ENCODE results near the gene LTBP4.

LTBP4 gene

GRCh38 chr19:40642757-40643305, 41.7 kb downstream of the LTBP4 start:
- TF ChIP-seq FOXP2 (optimal IDR thresholded peaks at IDR 0.05; ENCODE audit: borderline replicate concordance, extremely low read depth, extremely low read length, insufficient read depth) (no peak), POLR2AphosphoS5 (IDR thresholded peaks at IDR 0.05; ENCODE audit: low read depth, low read length) (no peak), TAF1 (IDR thresholded peaks at IDR 0.05; ENCODE audit: borderline replicate concordance, insufficient read depth, low read length) (no peak), REST (IDR thresholded peaks at IDR 0.05; ENCODE audit: insufficient read depth in 1 of 2, low read depth in 2 of 2, low read length in 2 of 2) (no peak), SIN3A (IDR thresholded peaks at IDR 0.05; ENCODE audit: borderline replicate concordance, insufficient read depth, low read length) (no peak)

- no peak for TF ChIP-seq POLR2AphosphoS5 (IDR thresholded peaks at IDR 0.05; ENCODE audit: low read depth, low read length)
Observed at GRCh38 chr19:40646743-40647254, 45.6 kb downstream of the LTBP4 start.

- TF ChIP-seq REST (IDR thresholded peaks at IDR 0.05; ENCODE audit: insufficient read depth in 1 of 2, low read depth in 2 of 2, low read length in 2 of 2) (no peak), FOXP2 (optimal IDR thresholded peaks at IDR 0.05; ENCODE audit: borderline replicate concordance, extremely low read depth, extremely low read length, insufficient read depth) (no peak), SIN3A (IDR thresholded peaks at IDR 0.05; ENCODE audit: borderline replicate concordance, insufficient read depth, low read length) (no peak), TAF1 (IDR thresholded peaks at IDR 0.05; ENCODE audit: borderline replicate concordance, insufficient read depth, low read length) (no peak), POLR2AphosphoS5 (IDR thresholded peaks at IDR 0.05; ENCODE audit: low read depth, low read length) (no peak)
Observed at GRCh38 chr19:40650749-40651305, 49.7 kb downstream of the LTBP4 start.

- TF ChIP-seq TAF1 (IDR thresholded peaks at IDR 0.05; ENCODE audit: borderline replicate concordance, insufficient read depth, low read length) = no peak
Observed at GRCh38 chr19:40658031-40658430, 56.9 kb downstream of the LTBP4 start.

- no peak for TF ChIP-seq POLR2AphosphoS5 (IDR thresholded peaks at IDR 0.05; ENCODE audit: low read depth, low read length)
- no peak for TF ChIP-seq FOXP2 (optimal IDR thresholded peaks at IDR 0.05; ENCODE audit: borderline replicate concordance, extremely low read depth, extremely low read length, insufficient read depth)
- TF ChIP-seq SIN3A (IDR thresholded peaks at IDR 0.05; ENCODE audit: borderline replicate concordance, insufficient read depth, low read length) = no peak
- TF ChIP-seq TAF1 (IDR thresholded peaks at IDR 0.05; ENCODE audit: borderline replicate concordance, insufficient read depth, low read length) = no peak
- TF ChIP-seq REST (IDR thresholded peaks at IDR 0.05; ENCODE audit: insufficient read depth in 1 of 2, low read depth in 2 of 2, low read length in 2 of 2) = no peak
Observed at GRCh38 chr19:40659116-40659515, 57.9 kb downstream of the LTBP4 start.

- TF ChIP-seq SIN3A (IDR thresholded peaks at IDR 0.05; ENCODE audit: borderline replicate concordance, insufficient read depth, low read length) = no peak
Observed at GRCh38 chr19:40659566-40659965, 58.4 kb downstream of the LTBP4 start.

GRCh38 chr19:40661616-40662015, 60.4 kb downstream of the LTBP4 start:
- TF ChIP-seq FOXP2 (optimal IDR thresholded peaks at IDR 0.05; ENCODE audit: borderline replicate concordance, extremely low read depth, extremely low read length, insufficient read depth) (no peak), REST (IDR thresholded peaks at IDR 0.05; ENCODE audit: insufficient read depth in 1 of 2, low read depth in 2 of 2, low read length in 2 of 2) (no peak), TAF1 (IDR thresholded peaks at IDR 0.05; ENCODE audit: borderline replicate concordance, insufficient read depth, low read length) (no peak), SIN3A (IDR thresholded peaks at IDR 0.05; ENCODE audit: borderline replicate concordance, insufficient read depth, low read length) (no peak), POLR2AphosphoS5 (IDR thresholded peaks at IDR 0.05; ENCODE audit: low read depth, low read length) (no peak)
